GM18909 (cell line): ENCODE measurements around the gene CEP83.

ENCODE experiments used
- ATAC-seq: cut with Tn5 transposase; IDR thresholded peaks from one replicate; pipeline ENCODE4 v1.9.1; 2021; ENCODE audit warnings: mild to moderate bottlenecking; ENCODE audit not compliant: unreplicated experiment, poor library complexity

Gene CEP83

GRCh38 chr12:94258593-94258992, 201.1 kb downstream of the CEP83 start:
- no peak for ATAC-seq
